Heart right ventricle (tissue), 16 donors: ENCODE results near the gene YOD1. TPM values are rescaled to one million over a fixed set of nuclear protein-coding genes. Genes with fewer than 3 reads are reported as not detected.

Source experiments
- ATAC-seq, 8 donors: fragments of 200-7000 bp; cut with Tn5 transposase; one replicate each; pipeline ENCODE4 v1.9.1; 2020; ENCODE audit warnings: mild to moderate bottlenecking in 8 of 8, moderate library complexity in 8 of 8, moderate number of reproducible peaks in 1 of 8
- DNase-seq, 2 donors: peaks; one replicate each; pipeline ENCODE4 v3.0.0-alpha.2; 2020
- H3K27ac ChIP-seq, 10 donors: fragments of 200-600 bp; sonication (generic) in 2 of 10; one replicate each; pipeline versions ENCODE4 v1.5.0 to v1.8.0; 2020 to 2022; ENCODE audit warnings: mild to moderate bottlenecking in 3 of 10
- H3K27me3 ChIP-seq, 7 donors: fragments of 200-600 bp; one replicate each; pipeline ENCODE4 v1.8.0; 2021 to 2022; ENCODE audit warnings: mild to moderate bottlenecking in 2 of 7
- H3K36me3 ChIP-seq, 9 donors: fragments of 200-600 bp; sonication (generic) in 1 of 9; one replicate each; pipeline versions ENCODE4 v1.5.0 to v1.8.0; 2020 to 2022; ENCODE audit warnings: mild to moderate bottlenecking in 2 of 9
- H3K4me1 ChIP-seq, 9 donors: fragments of 200-600 bp; sonication (generic) in 1 of 9; one replicate each; pipeline versions ENCODE4 v1.5.0 to v1.8.0; 2020 to 2022; ENCODE audit warnings: mild to moderate bottlenecking in 4 of 9
- H3K4me3 ChIP-seq, 10 donors: fragments of 200-600 bp; sonication (generic) in 2 of 10; one replicate each; pipeline versions ENCODE4 v1.5.0 to v1.8.0; 2020 to 2022; ENCODE audit warnings: mild to moderate bottlenecking in 7 of 10, moderate library complexity in 2 of 10
- H3K9me3 ChIP-seq, 11 donors: fragments of 200-600 bp in 10 of 11; sonication (generic) in 2 of 11; one replicate each; pipeline versions ENCODE4 v1.5.0 to v1.8.0; 2013 to 2022; ENCODE audit warnings: mild to moderate bottlenecking in 2 of 11, control low read depth in 1 of 11, moderate library complexity in 1 of 11
- WGBS, 2 donors: extraction: QIAGEN DNeasy Blood & Tissue Kit; methylation state at CpG; one replicate each; pipeline ENCODE4 v1.1.7; 2013; ENCODE audit warnings: inconsistent platforms in 1 of 2; 5-methylcytosine and 5-hydroxymethylcytosine counted together
- intact Hi-C, 10 donors: fragments of 100-400 bp; cut with DNase I; formaldehyde crosslinking; loops; one replicate each; pipeline versions ENCODE4 v1.11.1 to v1.14.2; 2022
- polyA plus RNA-seq, 2 donors: library from polyadenylated mRNA; stranded (reverse); fragments of 200-250 nt; gene quantifications; one replicate each; pipeline ENCODE4 v1.2.3, GENCODE V29; 2013
- total RNA-seq, 10 donors: library from RNA; stranded (reverse); fragmentation: NEBNext Ultra II Directional in 3 of 10; extraction: Animal tissue kit (Norgen Biotek cat#: 25700) in 3 of 10; gene quantifications; one replicate each; pipeline versions ENCODE4 v1.2.1 to v1.2.4, GENCODE V29; 2021 to 2023
- TF ChIP-seq, protein P1 (sequence below), 9 donors: fragments of 200-600 bp; sonication (generic) in 2 of 9; IDR thresholded peaks; one replicate each; pipeline versions ENCODE4 v1.5.0 to v1.8.0; 2021 to 2022; ENCODE audit warnings: antibody characterized with exemption in 9 of 9, mild to moderate bottlenecking in 5 of 9, moderate library complexity in 1 of 9
- donor health status: Arrhythmogenic right ventricular cardiomyopathy.
- donor health status: ischemic (EF 13 %, LVEDD 7.1; RV severe dilation, severe dysfunction).
- donor health status: healthy with polysubstance abuse.
- donor health status: DM: no; HTN: yes; CAD: no.
- donor health status: DM: no; HTN: no; CAD: no.
- donor health status: ischemic (EF 25% LVEDD 6.9; RV normal size, moderate dysfunction).
- donor health status: ischemic (EF 25% LVEDD 5.7; RV mildly dilated, moderate dysfunction).
- donor health status: healthy.
- donor health status: DM: yes; HTN: yes; CAD: no.
- donor health status: Ischemic cardiomyopathy.
- donor health status: ischemic (EF 35%, LVEDD 5.7; RV mildly dilated, moderate dysfunction).
- donor health status: nonischemic (EF 11% LVEDD 7.7; RV severe dilation, severe dysfunction).
- donor health status: DM: yes; HTN: yes; CAD: no.
- donor health status: PGD.
- donor health status: ischemic (EF 29% LVEDD 5.4; RV normal size, mild dysfunction).
- donor health status: nonischemic (EF 23%, LVEDD 6.1; RV moderate dilation, normal function).

YOD1 gene
- total and polyA plus RNA-seq, 12 donors: 2.6 to 9.1 (median 5.7) TPM

DNA sequence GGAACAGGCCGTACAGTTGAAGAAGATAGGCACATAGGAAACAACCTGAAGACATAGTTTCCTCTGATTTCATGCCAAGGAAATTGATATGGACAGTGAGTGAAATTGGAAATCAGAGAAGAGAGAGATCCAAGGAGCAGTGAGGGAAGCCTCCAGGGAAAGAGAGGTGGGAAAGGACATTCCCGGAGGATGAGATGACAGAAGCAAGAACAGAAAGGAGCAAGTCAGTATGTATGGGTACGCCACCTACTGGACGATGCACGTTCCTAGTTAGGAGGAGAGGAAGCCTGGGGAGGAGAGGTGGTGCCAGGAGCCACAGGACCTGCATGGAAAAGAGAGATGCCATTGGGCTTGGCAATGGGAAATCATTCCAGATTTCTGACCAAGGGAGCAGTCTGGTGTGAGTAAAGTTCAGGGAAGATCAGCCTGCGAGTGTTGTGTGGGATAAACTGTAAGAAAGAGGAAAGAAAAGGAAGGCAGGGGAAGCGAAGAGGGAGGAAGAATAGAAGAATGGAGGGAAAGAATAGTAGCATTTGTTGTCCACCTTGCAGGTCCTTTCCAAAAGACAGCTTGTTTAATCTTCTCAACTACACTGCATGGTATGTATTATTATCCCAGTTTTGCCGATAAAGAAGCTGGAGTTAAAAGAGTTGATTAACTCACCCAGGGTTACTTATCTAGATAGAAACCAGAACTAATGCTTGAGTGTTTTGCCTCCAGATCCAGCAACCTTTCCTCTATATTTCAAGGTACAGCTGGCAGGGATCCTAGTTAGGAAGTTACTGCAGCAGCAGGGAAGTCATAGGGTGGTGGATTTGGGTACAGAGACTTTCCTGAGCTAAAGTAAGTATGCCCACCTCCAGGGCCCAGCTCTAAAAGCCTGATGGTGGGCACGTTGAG lies 45.8 kb downstream of the YOD1 start:
- Histone ChIP-seq H3K27ac (no peak overlapping the region), H3K36me3 (no peaks in the 10 kb centered on the region), H3K27me3 (no peaks in the 10 kb centered on the region), H3K9me3 (no peaks in the 10 kb centered on the region), H3K4me3 (no peak overlapping the region), H3K4me1 (peaks cover 0 to 5% (median 0%) of the 10 kb centered on the region in 9 donors)
- peak in 1 of 2 donors; percentile 45 for DNase-seq
- peak in 7 of 8 donors; percentile 54 to 82 (median 69) for ATAC-seq
- TF ChIP-seq, protein P1, sequence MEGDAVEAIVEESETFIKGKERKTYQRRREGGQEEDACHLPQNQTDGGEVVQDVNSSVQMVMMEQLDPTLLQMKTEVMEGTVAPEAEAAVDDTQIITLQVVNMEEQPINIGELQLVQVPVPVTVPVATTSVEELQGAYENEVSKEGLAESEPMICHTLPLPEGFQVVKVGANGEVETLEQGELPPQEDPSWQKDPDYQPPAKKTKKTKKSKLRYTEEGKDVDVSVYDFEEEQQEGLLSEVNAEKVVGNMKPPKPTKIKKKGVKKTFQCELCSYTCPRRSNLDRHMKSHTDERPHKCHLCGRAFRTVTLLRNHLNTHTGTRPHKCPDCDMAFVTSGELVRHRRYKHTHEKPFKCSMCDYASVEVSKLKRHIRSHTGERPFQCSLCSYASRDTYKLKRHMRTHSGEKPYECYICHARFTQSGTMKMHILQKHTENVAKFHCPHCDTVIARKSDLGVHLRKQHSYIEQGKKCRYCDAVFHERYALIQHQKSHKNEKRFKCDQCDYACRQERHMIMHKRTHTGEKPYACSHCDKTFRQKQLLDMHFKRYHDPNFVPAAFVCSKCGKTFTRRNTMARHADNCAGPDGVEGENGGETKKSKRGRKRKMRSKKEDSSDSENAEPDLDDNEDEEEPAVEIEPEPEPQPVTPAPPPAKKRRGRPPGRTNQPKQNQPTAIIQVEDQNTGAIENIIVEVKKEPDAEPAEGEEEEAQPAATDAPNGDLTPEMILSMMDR (IDR thresholded peaks at IDR 0.05): peak in 8 of 9 donors; percentile 24 to 77 (median 64)
- intact Hi-C loops: no loop called here
- 36 to 41% methylated on average over 9 of the region's 9 CpGs for WGBS, 2 donors

DNA sequence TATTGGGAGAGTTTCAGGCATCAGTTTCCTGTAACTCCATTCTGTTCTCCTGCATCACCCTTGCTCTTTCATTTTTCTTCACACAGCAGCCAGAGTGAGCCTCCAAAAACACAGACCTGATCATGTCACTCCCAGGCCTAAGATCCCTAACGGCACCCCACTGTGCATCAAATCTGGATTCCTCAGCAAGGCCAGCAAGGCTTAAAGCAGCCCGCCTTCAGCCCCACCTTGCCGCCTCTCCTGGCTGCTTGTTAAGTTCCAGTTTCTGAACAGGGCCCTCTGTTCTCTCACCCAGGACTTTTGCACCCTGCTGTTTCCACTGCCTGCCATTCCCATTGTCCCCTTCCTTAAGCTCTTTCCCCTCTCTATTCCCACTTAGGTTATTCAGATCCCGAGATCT lies 47.8 kb downstream of the YOD1 start:
- ATAC-seq (no peak), DNase-seq (no peak)
- no peak overlapping the region for H3K27ac ChIP-seq
- H3K4me1 ChIP-seq: peaks cover 0 to 5% (median 0%) of the 10 kb centered on the region in 9 donors
- no peaks in the 10 kb centered on the region for H3K36me3 ChIP-seq
- TF ChIP-seq, protein P1 (IDR thresholded peaks at IDR 0.05): no peak
- H3K4me3 ChIP-seq: no peak overlapping the region
- WGBS, 2 donors: 89 to 92% methylated on average over 4 of the region's 4 CpGs
- H3K27me3 ChIP-seq: no peaks in the 10 kb centered on the region
- no peaks in the 10 kb centered on the region for H3K9me3 ChIP-seq
- intact Hi-C loops: no loop called here

DNA sequence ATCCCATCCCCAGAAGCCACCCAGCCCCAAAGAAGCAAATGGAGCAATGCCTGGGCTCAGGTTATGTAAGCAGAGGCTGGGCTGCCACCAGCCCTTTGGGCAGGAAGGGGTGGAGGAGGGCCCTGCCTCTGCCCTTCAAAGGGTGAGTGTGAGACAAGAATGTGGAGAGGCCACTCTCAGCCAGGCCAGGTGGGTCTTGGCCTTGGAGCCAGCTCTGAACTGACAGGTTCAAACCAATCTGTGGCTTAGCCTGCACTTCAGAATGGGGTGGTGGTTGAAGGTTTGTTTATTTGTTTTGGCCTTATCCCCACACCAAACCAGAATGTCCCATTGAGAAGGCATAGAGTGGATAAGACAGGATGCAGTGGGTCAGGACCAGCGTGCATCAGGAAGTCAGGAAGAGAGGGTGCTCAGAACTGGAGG lies 48.3 kb downstream of the YOD1 start:
- Histone ChIP-seq H3K9me3 (no peaks in the 10 kb centered on the region), H3K4me1 (peaks cover 0 to 5% (median 0%) of the 10 kb centered on the region in 9 donors), H3K27ac (no peak overlapping the region), H3K27me3 (no peaks in the 10 kb centered on the region), H3K4me3 (no peak overlapping the region), H3K36me3 (no peaks in the 10 kb centered on the region)
- 57 to 69% methylated on average over 1 of the region's 1 CpG for WGBS, 2 donors
- no peak for DNase-seq
- TF ChIP-seq, protein P1 (IDR thresholded peaks at IDR 0.05): no peak
- intact Hi-C loops: no loop called here
- ATAC-seq: no peak

DNA sequence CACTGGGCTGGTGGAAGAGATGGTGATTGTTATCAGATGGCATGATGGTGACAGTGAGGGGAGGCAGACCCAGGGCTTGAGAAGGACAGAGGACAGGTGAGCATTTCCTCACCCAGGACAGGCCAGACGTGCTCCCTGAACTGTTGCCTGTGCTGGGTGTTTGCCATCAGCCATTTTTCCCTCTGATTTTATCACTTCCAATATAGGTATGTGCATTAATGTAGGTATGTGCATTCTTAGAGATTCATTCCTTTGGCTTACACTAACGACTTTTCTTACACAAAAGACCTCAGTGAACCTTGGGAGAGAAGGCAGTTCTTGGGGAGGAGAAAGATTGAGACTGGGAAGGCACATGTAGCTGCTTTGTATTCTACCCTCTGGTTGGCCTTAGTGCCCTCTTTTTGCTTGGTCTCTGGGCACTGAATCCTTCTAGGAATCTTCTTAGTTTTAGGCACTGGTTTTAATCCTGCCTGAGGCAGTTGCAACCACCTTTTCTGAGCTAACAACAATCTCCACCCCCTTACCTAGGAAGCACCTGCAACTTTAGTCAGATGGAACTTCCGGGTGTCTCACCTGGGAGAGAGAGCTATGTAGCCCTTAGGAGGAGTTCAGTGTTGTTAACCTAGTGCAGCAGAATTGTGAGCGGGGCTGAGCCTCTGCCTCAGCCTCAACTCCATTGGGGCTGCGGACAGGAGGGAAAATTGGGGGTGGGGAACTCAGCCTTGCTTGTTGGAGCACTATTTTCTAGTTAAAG lies 49.3 kb downstream of the YOD1 start:
- DNase-seq: no peak
- peaks cover 0 to 5% (median 0%) of the 10 kb centered on the region in 9 donors for H3K4me1 ChIP-seq
- H3K27me3 ChIP-seq: peaks cover 0 to 1% (median 0%) of the 10 kb centered on the region in 7 donors
- TF ChIP-seq, protein P1 (IDR thresholded peaks at IDR 0.05): no peak
- intact Hi-C loops: no loop called here
- H3K4me3 ChIP-seq: no peak overlapping the region
- WGBS, 2 donors: 80 to 83% methylated on average over 5 of the region's 5 CpGs
- no peak overlapping the region for H3K27ac ChIP-seq
- no peaks in the 10 kb centered on the region for H3K9me3 ChIP-seq
- H3K36me3 ChIP-seq: no peaks in the 10 kb centered on the region
- ATAC-seq: no peak
